Activated CD4-positive, alpha-beta T cell treated with anti-CD3 and anti-CD28 coated beads for 36 hours (primary cell): ENCODE results near the gene RBM15. TPM values are rescaled to one million over a fixed set of nuclear protein-coding genes. Genes with fewer than 3 reads are reported as not detected.

Experiments used
- ATAC-seq: fragments of 200-7000 bp; cut with Tn5 transposase; one replicate; pipeline ENCODE4 v1.10.0; 2021; ENCODE audit warnings: mild to moderate bottlenecking, moderate library complexity
- CTCF ChIA-PET: fragments of 350-600 bp; sonication (Branson Sonifier 250); formaldehyde crosslinking; loops from one replicate; lab custom pipeline; 2021; ENCODE audit warnings: antibody characterized with exemption; lab: Charles Lee
- POLR2A ChIA-PET: fragments of 350-600 bp; sonication (Branson Sonifier 250); formaldehyde crosslinking; loops from one replicate; lab custom pipeline; 2021; ENCODE audit warnings: antibody characterized with exemption, inconsistent platforms; lab: Charles Lee
- DNase-seq: peaks from one replicate; pipeline ENCODE4 v3.0.0-alpha.2; 2020
- H3K27ac Mint-ChIP-seq: one replicate; pipeline ENCODE4 v1.8.0; 2021; ENCODE audit warnings: mixed read lengths
- H3K27me3 Mint-ChIP-seq: one replicate; pipeline ENCODE4 v1.8.0; 2021; ENCODE audit warnings: mixed read lengths
- H3K36me3 Mint-ChIP-seq: one replicate; pipeline ENCODE4 v1.8.0; 2021; ENCODE audit warnings: low read depth, mixed read lengths
- H3K4me1 Mint-ChIP-seq: one replicate; pipeline ENCODE4 v1.8.0; 2021; ENCODE audit warnings: mixed read lengths
- H3K4me3 Mint-ChIP-seq: one replicate; pipeline ENCODE4 v1.8.0; 2021; ENCODE audit warnings: mild to moderate bottlenecking, moderate library complexity, mixed read lengths
- H3K9me3 Mint-ChIP-seq: one replicate; pipeline ENCODE4 v1.8.0; 2021; ENCODE audit warnings: low read depth, mixed read lengths
- intact Hi-C, 2 experiments: fragments of 100-400 bp; cut with DNase I in 1 of 2; cut with micrococcal nuclease in 1 of 2; formaldehyde crosslinking; loops; one replicate each; pipeline versions ENCODE4 v1.14.2 to v1.15.1; 2022 to 2024; cut with DNase I, micrococcal nuclease
- total RNA-seq, 2 experiments: library from RNA; stranded (reverse); gene quantifications; one replicate each; pipeline ENCODE4 v1.2.3, GENCODE V29; 2021

Gene RBM15
- 10 to 100 TPM; 60.7 to 63.2 TPM for total RNA-seq

- Mint-ChIP-seq H3K27ac (no peak within 1 kb of the TSS), H3K27me3 (no peaks in the 10 kb centered on the region), H3K4me3 (no peak within 1 kb of the TSS), H3K4me1 (peaks cover 48% of the 10 kb centered on the region), H3K36me3 (peaks cover 42% of the 10 kb centered on the region), H3K9me3 (no peaks in the 10 kb centered on the region)
- intact Hi-C loops = loop anchor here (1.0 to 10.0 kb wide), 20 partner anchors 68 to 1646 kb away; partner anchors contain the start of genes KCNC4 (in 2 of the 2), LAMTOR5 (in 2 of the 2), PSMA5 (in 2 of the 2) and STRIP1 (in 2 of the 2)
- CTCF ChIA-PET = interaction anchor here (0.6 to 9.2 kb wide), 19 partner anchors 8 to 853 kb away, joined by 3 to 137 read pairs (median 3); partner anchors contain the start of genes AHCYL1 and KCNC4
- DNase-seq (peak; percentile 97), ATAC-seq (peak; percentile 83)
- POLR2A ChIA-PET = interaction anchor here (0.6 to 3.6 kb wide), 18 partner anchors 10 to 1244 kb away, joined by 3 to 35 read pairs (median 4); partner anchors contain the start of genes KCNC4, LAMTOR5 and STRIP1
Observed at GRCh38 chr1:110338886-110339406, at the start of gene RBM15. TSS of gene RBM15 (plus strand) at chr1:110339377. CDS start at chr1:110339406, 29 bp downstream.

GRCh38 chr1:110291241-110292030 lies 47.7 kb upstream of the RBM15 start:
- ChIA-PET POLR2A (no interaction called here), CTCF (interaction anchor here (0.6 to 3.9 kb wide), 11 partner anchors 9 to 205 kb away, joined by 3 to 14 read pairs (median 4); no protein-coding TSS in a partner anchor)
- ATAC-seq (no peak), DNase-seq (no peak)
- intact Hi-C loops = no loop called here
- H3K9me3 Mint-ChIP-seq = no peaks in the 10 kb centered on the region
- H3K27me3 Mint-ChIP-seq = no peaks in the 10 kb centered on the region
- H3K4me1 Mint-ChIP-seq = no peaks in the 10 kb centered on the region
- peak overlapping the region; percentile 39 for H3K27ac Mint-ChIP-seq
- no peaks in the 10 kb centered on the region for H3K36me3 Mint-ChIP-seq
- H3K4me3 Mint-ChIP-seq = no peak overlapping the region

- Mint-ChIP-seq H3K36me3 (no peaks in the 10 kb centered on the region), H3K4me3 (no peak overlapping the region), H3K4me1 (no peaks in the 10 kb centered on the region), H3K27ac (no peak overlapping the region), H3K27me3 (no peaks in the 10 kb centered on the region), H3K9me3 (no peaks in the 10 kb centered on the region)
- CTCF ChIA-PET = interaction anchor here (0.6 to 3.9 kb wide), 11 partner anchors 8 to 204 kb away, joined by 3 to 14 read pairs (median 5); no protein-coding TSS in a partner anchor
- ATAC-seq (no peak), DNase-seq (peak; percentile 10)
- POLR2A ChIA-PET = interaction anchor here (0.5 kb wide), 1 partner anchor 44 kb away, joined by 3 read pairs; no protein-coding TSS in a partner anchor
- intact Hi-C loops = no loop called here
Observed at GRCh38 chr1:110292031-110292741, 47.0 kb upstream of the RBM15 start.

- ATAC-seq (no peak), DNase-seq (no peak)
- no peak overlapping the region for H3K4me3 Mint-ChIP-seq
- CTCF ChIA-PET = interaction anchor here (2.0 to 3.9 kb wide), 3 partner anchors 16 to 90 kb away, joined by 7 to 14 read pairs (median 7); no protein-coding TSS in a partner anchor
- no peaks in the 10 kb centered on the region for H3K9me3 Mint-ChIP-seq
- intact Hi-C loops = no loop called here
- H3K4me1 Mint-ChIP-seq = no peaks in the 10 kb centered on the region
- no peaks in the 10 kb centered on the region for H3K36me3 Mint-ChIP-seq
- no peaks in the 10 kb centered on the region for H3K27me3 Mint-ChIP-seq
- POLR2A ChIA-PET = no interaction called here
- no peak overlapping the region for H3K27ac Mint-ChIP-seq
Observed at GRCh38 chr1:110293601-110294104, 45.5 kb upstream of the RBM15 start.

DNA sequence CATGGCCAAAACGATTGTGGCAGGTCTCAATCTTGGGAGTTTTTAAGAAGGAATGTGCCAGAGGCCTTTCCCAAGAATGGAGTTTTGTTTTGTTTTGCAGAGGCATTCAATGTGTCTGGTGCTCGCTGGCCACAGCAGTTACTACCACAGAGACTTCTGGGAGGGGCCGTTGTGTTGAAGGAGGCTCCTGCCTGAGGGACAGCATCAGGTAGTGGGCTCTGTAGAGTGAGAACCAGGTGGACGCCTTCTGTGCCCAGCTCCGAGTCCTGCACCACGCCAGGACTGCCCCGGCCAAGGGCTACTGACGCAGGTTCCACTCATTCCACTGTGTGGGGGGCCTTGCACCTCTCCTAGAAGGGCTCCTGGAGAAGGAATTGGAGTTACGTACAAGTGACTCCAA lies 44.9 kb upstream of the RBM15 start:
- H3K9me3 Mint-ChIP-seq = no peaks in the 10 kb centered on the region
- H3K27me3 Mint-ChIP-seq = no peaks in the 10 kb centered on the region
- H3K36me3 Mint-ChIP-seq = no peaks in the 10 kb centered on the region
- no peak overlapping the region for H3K27ac Mint-ChIP-seq
- CTCF ChIA-PET = no interaction called here
- intact Hi-C loops = no loop called here
- POLR2A ChIA-PET = interaction anchor here (0.6 kb wide), 1 partner anchor 85 kb away, joined by 3 read pairs; no protein-coding TSS in a partner anchor
- H3K4me3 Mint-ChIP-seq = no peak overlapping the region
- ATAC-seq (no peak), DNase-seq (no peak)
- no peaks in the 10 kb centered on the region for H3K4me1 Mint-ChIP-seq

GRCh38 chr1:110298991-110299390 lies 40.2 kb upstream of the RBM15 start:
- H3K27me3 Mint-ChIP-seq = no peaks in the 10 kb centered on the region
- CTCF ChIA-PET = interaction anchor here (0.7 to 3.2 kb wide), 7 partner anchors 14 to 198 kb away, joined by 3 to 9 read pairs (median 4); no protein-coding TSS in a partner anchor
- DNase-seq (no peak), ATAC-seq (no peak)
- no peak overlapping the region for H3K4me3 Mint-ChIP-seq
- H3K9me3 Mint-ChIP-seq = no peaks in the 10 kb centered on the region
- no peak overlapping the region for H3K27ac Mint-ChIP-seq
- intact Hi-C loops = no loop called here
- POLR2A ChIA-PET = no interaction called here
- H3K4me1 Mint-ChIP-seq = no peaks in the 10 kb centered on the region
- H3K36me3 Mint-ChIP-seq = no peaks in the 10 kb centered on the region

GRCh38 chr1:110300412-110301085 lies 38.6 kb upstream of the RBM15 start:
- Mint-ChIP-seq H3K36me3 (no peaks in the 10 kb centered on the region), H3K4me3 (no peak overlapping the region), H3K9me3 (no peaks in the 10 kb centered on the region), H3K4me1 (no peaks in the 10 kb centered on the region), H3K27ac (no peak overlapping the region), H3K27me3 (no peaks in the 10 kb centered on the region)
- intact Hi-C loops = no loop called here
- ATAC-seq = no peak
- ChIA-PET CTCF (interaction anchor here (0.8 to 19.7 kb wide), 8 partner anchors 8 to 195 kb away, joined by 3 to 547 read pairs (median 4); partner anchors contain the start of gene KCNC4), POLR2A (interaction anchor here (0.7 kb wide), 1 partner anchor 869 kb away, joined by 4 read pairs; no protein-coding TSS in a partner anchor)
- DNase-seq = no peak

DNA sequence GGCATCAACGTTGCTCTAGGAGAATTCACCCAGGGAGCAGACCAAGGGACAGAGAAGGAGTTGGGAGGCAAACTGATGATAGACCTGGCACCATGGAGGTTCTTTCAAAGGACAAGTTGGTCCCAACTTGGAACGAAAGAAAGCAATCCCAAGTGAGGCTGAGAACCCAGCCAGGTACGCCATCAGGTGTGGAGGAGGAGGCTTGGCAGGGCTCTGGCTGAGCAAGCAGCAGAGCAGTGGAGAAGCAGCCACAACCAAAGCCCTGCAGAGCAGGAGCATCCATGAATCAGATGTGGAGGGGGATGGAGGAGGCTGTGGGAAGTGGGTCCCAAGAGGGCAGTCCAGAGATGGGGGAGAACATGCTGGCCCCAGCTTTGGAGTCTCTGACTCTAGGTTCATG lies 36.3 kb upstream of the RBM15 start:
- intact Hi-C loops = no loop called here
- CTCF ChIA-PET = interaction anchor here (19.7 kb wide), 1 partner anchor 98 kb away, joined by 547 read pairs; the partner anchor contains the start of gene KCNC4
- Mint-ChIP-seq H3K36me3 (no peaks in the 10 kb centered on the region), H3K27ac (no peak overlapping the region), H3K9me3 (no peaks in the 10 kb centered on the region), H3K4me3 (no peak overlapping the region), H3K4me1 (no peaks in the 10 kb centered on the region), H3K27me3 (no peaks in the 10 kb centered on the region)
- POLR2A ChIA-PET = no interaction called here
- DNase-seq (no peak), ATAC-seq (no peak)

DNA sequence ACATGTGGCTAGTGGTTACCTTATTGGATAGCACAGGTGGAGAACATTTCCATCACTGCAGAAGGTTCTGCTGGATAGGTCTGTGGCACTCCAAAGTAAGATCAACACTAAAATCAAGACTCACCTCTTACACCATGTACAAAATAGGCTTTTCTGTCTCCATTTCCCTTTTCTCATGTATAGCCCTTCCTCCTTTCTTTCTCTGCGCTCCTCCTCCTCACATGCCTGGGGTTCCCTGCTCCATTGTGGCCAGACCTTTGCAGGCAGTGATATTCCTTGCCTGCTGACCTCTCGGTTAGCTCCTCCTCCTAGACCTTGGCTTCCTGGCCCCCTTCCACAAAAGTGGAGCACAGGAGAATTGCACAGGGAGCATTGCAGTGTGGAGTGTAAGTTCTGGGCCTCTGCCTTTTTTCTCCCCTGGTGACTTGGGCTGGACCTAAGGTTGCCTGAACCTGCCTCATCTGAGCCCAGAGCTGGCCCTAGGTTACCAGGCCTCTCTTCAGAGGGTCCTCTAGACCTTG lies 33.2 kb upstream of the RBM15 start:
- intact Hi-C loops = no loop called here
- POLR2A ChIA-PET = no interaction called here
- no peak for DNase-seq
- no peak overlapping the region for H3K4me3 Mint-ChIP-seq
- H3K36me3 Mint-ChIP-seq = no peaks in the 10 kb centered on the region
- H3K27me3 Mint-ChIP-seq = no peaks in the 10 kb centered on the region
- no peak overlapping the region for H3K27ac Mint-ChIP-seq
- CTCF ChIA-PET = interaction anchor here (19.7 kb wide), 1 partner anchor 101 kb away, joined by 547 read pairs; the partner anchor contains the start of gene KCNC4
- no peaks in the 10 kb centered on the region for H3K9me3 Mint-ChIP-seq
- ATAC-seq = no peak
- H3K4me1 Mint-ChIP-seq = no peaks in the 10 kb centered on the region

GRCh38 chr1:110307239-110307974 lies 31.8 kb upstream of the RBM15 start:
- DNase-seq (no peak), ATAC-seq (no peak)
- ChIA-PET POLR2A (no interaction called here), CTCF (interaction anchor here (1.3 to 19.7 kb wide), 3 partner anchors 19 to 103 kb away, joined by 3 to 547 read pairs (median 4); partner anchors contain the start of gene KCNC4)
- H3K4me1 Mint-ChIP-seq = no peaks in the 10 kb centered on the region
- no peak overlapping the region for H3K27ac Mint-ChIP-seq
- no peaks in the 10 kb centered on the region for H3K27me3 Mint-ChIP-seq
- no peaks in the 10 kb centered on the region for H3K9me3 Mint-ChIP-seq
- no peaks in the 10 kb centered on the region for H3K36me3 Mint-ChIP-seq
- intact Hi-C loops = no loop called here
- H3K4me3 Mint-ChIP-seq = no peak overlapping the region
